HG03064 (cell line): ENCODE results near the gene TENT4A.
A peak's percentile ranks its signal among the peaks of the same experiment; 100 is the strongest.

Experiments
- ATAC-seq: cut with Tn5 transposase; IDR thresholded peaks from one replicate; pipeline ENCODE4 v1.9.1; 2021; ENCODE audit warnings: low read depth; ENCODE audit not compliant: unreplicated experiment

Gene TENT4A

GRCh38 chr5:6730807-6731206 is 17.6 kb downstream of the TENT4A start:
- ATAC-seq: no peak

- no peak for ATAC-seq
These were observed 18.4 kb downstream of the TENT4A start for GRCh38 chr5:6731465-6732237.

DNA sequence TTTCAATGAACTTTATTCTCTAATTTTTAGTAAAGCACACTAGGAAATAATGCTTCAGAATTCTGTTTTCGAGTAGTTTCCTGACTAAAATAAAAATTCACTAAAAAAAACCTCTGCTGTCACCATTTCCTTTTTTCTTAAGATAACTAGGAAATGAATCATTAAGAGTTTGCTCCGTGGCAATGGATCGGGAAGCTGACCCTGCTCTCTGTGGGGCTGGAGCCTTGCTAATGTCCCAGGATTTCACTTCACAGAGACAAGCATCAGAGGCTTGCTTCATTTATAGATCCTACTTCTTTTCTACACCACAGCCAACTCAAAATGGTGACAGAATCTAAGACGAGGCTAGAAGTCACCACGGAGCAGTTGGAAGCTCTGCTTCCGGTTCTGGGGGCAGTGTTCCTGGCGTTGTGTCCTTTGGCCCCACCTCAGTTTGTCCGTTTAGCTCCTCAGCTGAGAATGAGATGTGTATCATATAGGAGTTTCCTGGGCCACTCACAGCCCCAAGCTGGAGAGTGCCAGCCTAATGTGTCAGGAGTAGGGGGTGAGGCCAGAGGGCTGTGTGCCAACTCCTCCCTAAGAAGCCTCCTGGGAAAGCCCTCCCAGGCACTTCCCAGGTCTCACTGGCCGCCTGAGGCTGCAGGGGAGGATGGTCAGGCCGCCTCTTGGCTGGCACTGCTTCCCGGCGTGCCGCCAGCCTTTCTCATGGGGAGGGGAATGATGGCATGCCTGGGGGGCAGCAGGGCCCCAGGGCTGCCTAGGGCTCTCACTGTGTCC is 19.6 kb downstream of the TENT4A start:
- no peak for ATAC-seq

- ATAC-seq: no peak
These were observed 20.4 kb downstream of the TENT4A start for GRCh38 chr5:6733411-6734242.

DNA sequence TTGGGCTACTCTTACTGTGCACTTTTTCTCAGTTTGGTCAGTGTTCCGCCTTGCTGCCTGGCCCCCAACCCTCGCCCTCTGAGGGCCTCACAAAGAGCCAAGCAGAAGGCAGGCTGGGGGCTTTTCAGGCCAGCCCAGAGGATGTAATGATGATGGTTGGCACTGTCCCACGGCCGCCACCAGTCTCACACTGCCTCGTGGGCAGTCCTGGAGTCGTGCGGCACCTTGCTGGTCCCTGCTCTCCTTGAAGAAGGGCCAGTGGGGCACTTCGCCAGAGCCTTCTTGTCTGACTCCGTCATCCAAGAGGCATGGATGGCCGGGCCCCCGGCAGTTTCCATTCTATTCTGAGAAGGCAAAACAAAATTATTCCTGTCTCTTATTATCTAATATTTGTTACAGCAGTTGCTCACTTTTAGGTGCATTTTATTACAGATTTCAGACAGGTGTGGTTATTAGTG is 21.0 kb downstream of the TENT4A start:
- ATAC-seq: no peak

DNA sequence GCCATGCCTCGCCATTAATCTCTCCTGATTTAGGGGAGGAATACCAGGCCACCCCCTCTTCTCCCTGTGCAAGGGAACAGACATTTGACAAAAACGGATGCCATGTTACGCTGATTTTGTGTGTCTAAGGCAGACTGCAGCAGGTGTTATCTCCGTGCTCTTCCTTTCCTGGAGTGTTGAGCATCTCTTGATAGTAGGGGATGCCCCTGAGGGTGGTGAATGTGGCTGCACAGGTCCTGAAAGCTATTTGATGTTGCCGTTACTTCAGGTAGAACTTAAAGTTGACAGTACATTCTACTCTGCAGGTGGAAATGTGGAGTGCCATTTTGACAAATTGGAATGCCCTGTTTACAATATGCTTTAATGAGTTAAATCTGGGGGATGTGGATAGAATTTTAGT is 21.5 kb downstream of the TENT4A start:
- no peak for ATAC-seq

- no peak for ATAC-seq
These were observed 22.9 kb downstream of the TENT4A start for GRCh38 chr5:6736106-6736505.

DNA sequence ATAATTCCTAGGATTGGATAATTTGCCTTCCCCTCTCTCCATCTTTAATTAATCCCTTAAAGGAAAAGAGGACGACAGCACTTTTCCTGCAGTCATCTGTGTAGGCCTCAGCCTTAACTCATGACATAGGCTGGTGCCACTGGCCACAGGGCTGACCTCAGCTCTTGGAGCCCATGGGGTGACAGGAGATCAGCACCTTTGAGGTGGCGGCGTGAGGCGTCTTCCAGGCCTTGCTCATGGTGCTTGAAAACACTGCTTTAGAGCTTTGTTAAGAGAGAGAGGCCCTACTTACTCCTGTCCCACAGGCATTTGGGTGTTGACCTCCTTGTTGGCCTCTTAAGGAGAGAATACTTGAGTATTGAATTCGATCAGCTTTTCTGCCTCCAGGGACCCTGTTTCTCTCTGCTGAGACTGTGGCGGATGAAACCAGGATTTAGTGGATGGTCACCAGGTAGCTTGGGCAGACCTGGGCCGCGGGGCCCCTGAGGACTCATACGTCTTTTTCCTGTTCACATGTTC is 23.4 kb downstream of the TENT4A start:
- no peak for ATAC-seq

- ATAC-seq: peak; percentile 71
These were observed 24.1 kb downstream of the TENT4A start for GRCh38 chr5:6737043-6737941.

DNA sequence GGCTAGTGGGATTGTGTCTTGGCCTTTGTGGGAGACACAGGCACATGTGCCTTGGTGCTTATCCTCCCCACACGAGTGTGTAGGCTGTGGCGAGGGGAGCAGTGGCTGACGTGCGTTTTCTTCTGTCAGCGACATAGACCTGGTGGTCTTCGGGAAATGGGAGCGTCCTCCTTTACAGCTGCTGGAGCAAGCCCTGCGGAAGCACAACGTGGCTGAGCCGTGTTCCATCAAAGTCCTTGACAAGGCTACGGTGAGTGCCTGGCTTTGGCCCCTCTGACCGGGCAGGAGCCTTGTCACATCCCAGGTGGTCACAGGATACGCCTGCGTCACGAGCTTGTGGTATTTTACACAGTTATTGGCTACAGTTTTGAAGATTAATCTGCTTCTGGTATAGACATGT is 26.4 kb downstream of the TENT4A start:
- no peak for ATAC-seq

DNA sequence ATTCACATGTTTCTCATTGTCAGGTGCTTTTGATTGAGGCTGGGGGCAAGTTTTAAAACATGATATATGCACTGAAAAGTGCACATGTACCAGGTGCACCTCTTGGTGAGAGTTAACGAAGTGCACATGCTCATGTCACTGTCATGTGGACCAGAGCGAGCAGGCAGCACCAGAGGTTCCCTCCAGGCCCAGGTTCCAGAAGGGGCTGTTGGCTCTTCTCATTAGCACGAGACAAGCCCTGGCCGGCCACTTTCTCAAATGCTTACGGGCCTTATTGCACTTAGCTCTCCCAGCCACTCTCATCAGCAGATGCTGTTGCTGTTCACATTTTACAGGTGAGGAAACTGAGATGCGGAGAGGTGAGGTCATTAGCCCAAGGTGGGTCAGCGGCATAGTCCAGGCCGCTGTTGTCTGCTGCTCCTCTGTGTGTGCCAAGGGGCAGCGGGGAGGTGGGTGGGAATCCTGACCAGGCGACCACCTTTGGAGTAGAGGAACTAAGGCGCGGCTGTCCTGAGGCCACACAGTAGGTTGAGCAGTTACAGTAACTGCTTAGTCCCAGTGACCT is 27.4 kb downstream of the TENT4A start:
- ATAC-seq: no peak

DNA sequence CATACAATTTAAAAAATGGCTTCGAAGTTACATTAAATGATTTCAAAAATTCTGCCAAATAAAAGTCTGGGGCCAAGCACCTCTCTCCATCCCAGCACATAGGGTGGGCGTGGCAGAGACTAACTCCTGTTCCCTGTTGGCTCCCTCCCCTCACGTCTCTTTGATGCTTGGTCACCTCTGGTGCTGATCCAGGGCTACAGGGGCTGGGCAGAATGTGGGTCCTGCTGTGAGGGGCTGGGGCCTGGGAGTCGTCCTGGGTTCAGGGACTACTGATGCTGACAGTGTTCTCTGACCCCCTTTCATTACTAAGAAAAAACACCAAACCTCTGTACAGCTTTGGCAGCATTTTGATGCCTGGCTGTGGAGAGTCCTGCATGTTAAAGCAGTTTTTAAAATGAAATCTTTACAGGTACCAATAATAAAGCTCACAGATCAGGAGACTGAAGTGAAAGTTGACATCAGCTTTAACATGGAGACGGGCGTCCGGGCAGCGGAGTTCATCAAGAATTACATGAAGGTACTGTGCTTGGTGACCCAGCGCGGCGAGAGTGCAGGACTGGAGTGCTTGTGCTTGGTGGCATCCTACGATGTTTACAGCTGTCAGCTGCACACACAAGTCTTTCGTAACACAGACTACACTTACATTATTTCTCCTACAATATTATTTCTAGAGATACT is 29.0 kb downstream of the TENT4A start:
- no peak for ATAC-seq

- ATAC-seq: no peak
These were observed 29.9 kb downstream of the TENT4A start for GRCh38 chr5:6743161-6743560.

GRCh38 chr5:6744841-6745705 is 31.8 kb downstream of the TENT4A start:
- no peak for ATAC-seq

DNA sequence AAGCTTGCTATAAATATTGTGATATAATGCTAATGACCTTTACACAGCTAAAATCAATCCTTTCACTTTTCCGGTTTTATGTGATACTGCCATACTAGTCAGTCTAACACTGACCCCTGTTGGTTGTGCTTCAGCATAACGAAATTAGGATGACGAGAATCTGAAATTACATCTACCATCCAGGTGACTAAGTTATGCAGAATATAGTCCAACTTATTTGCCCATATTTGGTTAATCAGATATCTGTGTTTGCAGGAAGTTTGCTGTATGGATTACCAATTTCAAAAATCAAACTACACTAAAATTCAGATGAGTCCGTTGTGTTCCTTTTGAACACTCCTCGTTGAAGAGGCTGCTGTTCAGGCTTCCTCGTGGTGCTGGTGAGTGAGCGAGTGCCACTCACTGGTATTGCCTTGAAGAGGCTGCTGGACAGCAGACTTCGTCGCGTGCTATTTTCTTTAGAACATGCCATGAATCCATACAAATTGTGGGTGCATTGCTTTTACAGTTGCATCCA is 32.5 kb downstream of the TENT4A start:
- no peak for ATAC-seq

DNA sequence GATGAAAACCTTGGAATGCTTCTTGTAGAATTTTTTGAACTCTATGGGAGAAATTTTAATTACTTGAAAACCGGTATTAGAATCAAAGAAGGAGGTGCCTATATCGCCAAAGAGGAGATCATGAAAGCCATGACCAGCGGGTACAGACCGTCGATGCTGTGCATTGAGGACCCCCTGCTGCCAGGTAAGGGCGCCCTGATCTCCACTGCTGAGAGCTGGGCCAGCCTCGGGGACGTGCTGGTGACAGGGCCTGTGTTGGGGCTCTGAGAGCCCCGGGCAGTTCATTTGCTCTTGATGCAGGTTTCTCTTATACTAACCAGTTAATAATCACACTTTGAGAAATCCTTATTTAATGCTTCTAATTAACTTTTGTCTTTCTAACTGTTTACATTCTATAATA is 33.0 kb downstream of the TENT4A start:
- no peak for ATAC-seq

GRCh38 chr5:6747103-6747502 is 33.9 kb downstream of the TENT4A start:
- ATAC-seq: no peak

- no peak for ATAC-seq
These were observed 34.9 kb downstream of the TENT4A start for GRCh38 chr5:6748142-6748541.
